Measurements from ENCODE around the gene JAZF1.

JAZF1 gene

GRCh38 chr7:28132959-28133870 is 47.4 kb downstream of the JAZF1 start:
- no peak for DNase-seq

DNA sequence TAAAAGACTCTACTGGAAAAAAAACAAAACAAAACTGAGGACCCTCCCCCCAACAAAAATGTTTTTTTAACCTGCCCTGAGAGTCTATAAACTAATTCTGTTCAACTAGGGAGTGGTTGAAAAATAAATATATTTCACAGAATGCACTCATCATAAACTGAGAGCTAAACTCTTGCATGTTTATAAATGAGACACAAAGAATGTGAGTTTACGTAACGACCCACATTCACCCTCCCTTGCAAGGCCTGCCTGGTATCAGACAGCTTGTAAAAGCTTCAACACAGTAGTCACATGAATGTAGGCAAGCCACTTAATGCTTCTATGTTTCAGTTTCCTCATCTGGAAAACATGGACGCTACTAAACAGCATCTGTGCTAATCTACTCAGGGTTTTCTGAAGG is 50.3 kb downstream of the JAZF1 start:
- no peak for DNase-seq

DNA sequence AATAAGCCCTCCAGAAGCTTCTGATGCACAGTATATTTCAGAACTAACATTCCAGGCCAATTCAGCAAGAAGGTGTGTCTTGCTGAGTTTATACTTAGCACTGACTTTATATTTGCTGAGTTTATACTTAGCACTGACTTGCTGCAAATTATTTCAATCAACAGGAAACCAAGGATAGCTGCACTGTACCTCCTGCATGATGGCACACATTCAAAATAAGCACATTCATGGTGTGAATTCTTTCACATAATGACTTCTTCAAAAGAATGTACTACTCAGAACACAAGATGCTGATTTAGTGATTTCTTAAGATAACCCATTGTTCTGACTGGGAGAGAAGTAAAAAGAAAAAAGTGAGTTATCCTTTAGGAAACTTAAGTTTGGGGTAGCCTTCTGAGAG is 52.0 kb downstream of the JAZF1 start:
- no peak for DNase-seq

GRCh38 chr7:28126410-28127041 is 54.1 kb downstream of the JAZF1 start:
- DNase-seq = no peak

- no peak for DNase-seq
These were observed 54.9 kb downstream of the JAZF1 start for GRCh38 chr7:28125431-28126409.

DNA sequence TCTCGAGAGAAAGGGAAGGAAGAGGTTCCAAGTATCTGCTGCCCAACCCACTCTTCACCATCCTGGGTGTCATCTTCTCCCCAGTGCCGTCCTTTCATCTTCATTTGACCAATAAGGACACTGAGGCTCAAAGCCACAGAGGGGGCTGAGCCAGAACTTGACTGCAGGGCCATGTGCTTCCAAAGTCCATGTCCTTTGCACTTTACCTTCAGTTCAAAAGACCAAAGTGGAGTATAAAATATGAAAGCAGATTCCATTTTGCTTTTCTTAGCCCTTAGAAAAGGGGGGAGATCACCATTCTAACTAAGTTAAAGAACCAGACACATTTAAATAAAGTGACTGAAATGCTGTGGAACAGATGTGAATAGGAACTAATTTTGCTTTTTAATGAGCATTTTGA is 56.2 kb downstream of the JAZF1 start:
- no peak for DNase-seq

- no peak for DNase-seq
These were observed 56.8 kb downstream of the JAZF1 start for GRCh38 chr7:28123752-28124151.

DNA sequence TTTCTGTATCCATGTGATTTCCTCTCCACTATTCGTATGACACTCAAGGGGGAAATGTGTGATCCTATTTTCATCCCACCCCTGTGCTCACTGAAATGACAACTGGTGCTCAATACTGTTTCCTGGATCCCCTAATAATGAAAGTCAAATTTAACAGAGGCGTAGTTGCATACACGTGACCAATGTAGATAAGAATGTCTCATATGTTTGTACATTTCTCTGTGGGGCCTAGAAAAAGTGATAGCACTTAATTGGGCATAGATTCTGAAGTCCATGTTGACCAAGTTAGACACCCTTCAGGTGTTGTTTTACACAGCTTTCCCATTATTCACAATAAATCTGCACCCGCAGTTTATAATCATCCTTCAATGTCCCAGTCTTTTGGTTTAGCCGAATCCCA is 59.1 kb downstream of the JAZF1 start:
- DNase-seq = no peak

DNA sequence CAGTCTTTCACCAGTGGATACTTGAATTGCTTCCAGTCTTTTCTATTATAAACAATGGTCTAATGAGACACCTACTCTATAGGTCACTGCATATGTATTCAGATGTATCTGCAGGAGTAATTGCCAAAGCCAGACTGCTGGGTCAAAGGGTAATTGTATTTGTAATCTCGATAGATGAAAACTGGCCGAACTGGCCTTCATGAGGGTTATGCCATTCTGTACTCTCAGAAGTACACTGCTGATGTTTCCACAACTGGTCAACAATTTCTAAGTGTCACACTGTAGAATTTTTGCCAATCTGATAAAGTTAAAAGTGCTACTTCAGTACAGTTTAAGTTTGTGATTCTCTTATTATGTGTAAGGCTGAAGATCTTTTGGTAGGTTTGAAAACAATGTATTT is 64.6 kb downstream of the JAZF1 start:
- no peak for DNase-seq

- no peak for DNase-seq
These were observed 65.3 kb downstream of the JAZF1 start for GRCh38 chr7:28115261-28115660.

- no peak for DNase-seq
These were observed 66.5 kb downstream of the JAZF1 start for GRCh38 chr7:28114056-28114455.

GRCh38 chr7:28112883-28113540 is 67.6 kb downstream of the JAZF1 start:
- DNase-seq = no peak

GRCh38 chr7:28112467-28112866 is 68.1 kb downstream of the JAZF1 start:
- DNase-seq = no peak

- no peak for DNase-seq
These were observed 68.6 kb downstream of the JAZF1 start for GRCh38 chr7:28112012-28112411.

GRCh38 chr7:28110427-28111012 is 70.1 kb downstream of the JAZF1 start:
- DNase-seq = no peak

GRCh38 chr7:28108747-28109146 is 71.8 kb downstream of the JAZF1 start:
- DNase-seq = no peak

- no peak for DNase-seq
These were observed 72.6 kb downstream of the JAZF1 start for GRCh38 chr7:28107960-28108359.

DNA sequence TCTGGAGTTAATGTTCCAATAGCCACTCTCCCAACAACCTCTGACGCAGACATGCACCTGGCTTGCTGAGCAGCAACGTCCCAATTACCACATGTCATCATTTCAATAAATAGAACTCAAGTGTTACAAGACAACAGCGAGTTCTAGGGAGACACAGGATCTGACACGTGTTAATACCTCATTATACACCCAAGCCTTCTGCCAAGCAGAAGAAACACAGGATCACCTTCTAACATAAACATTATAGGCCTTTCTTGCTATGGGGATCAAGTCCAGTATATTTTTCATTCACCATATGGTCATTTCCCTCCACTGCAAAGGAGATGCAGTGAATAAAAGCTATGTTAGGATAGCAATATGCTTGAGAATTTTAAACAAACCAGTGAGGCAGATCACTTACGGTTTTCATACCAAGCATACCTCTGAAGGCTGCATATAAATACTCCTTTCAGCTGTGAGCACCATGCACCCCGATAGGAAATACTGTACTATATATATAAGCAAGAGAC is 74.2 kb downstream of the JAZF1 start:
- no peak for DNase-seq

DNA sequence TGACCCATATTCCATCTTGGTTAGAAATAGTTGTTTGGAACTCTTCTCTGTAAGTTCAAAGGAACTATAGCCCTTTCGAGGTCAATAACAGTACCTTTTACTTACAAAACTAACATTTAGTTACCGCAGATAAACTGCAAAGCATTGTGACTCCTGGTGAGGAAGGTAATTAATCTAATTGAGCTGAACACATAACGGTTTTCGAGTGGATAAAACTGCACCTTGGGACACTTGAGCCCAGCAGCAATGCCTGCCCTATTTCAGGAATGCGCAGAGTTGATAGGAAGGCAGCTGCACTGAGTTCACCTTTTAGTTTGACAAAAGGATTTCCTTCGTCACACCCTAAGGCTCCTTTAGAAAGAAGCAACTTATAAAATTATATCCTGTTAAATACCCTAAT is 75.4 kb downstream of the JAZF1 start:
- no peak for DNase-seq

DNA sequence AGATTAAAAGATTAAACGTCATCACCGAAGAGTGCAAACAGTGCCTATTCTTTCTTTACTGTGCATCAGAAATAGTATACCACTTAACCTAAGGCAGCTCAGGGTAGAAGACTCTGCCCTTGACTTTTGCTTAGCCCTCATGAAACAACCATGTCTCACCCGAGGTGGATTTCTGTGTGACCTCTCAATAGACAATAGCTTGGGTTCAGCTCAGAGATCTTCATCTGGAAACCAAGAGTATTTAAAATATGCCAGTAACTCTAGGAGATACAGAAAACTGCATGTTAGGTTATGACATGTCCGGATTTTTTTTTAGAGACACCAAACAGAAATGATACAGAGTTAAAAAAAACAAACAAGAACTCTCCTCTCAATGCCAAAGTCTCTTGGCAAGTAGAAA is 75.8 kb downstream of the JAZF1 start:
- no peak for DNase-seq

DNA sequence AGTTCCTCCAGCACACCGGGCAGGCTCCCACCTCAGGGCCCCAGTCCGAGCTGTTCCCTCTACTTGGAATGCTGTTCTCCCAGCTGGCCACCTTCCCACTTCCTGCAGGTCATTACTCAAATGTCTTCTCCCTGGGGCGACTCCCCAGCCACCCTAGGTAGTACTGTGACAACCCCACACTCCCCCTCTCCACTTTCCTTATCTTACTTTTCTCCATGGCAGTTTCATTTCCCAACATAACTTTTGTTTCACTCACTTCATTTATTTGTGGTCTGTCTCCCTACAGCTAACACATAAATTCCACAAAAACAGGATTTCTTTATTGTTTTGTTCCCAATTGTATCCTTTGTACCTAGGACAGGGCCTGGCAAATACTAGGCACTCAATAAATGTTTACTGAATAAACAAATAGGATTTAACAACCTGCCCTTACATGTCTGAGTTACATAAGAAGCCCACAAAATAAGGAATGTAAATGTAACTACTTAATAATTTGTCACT is 76.5 kb downstream of the JAZF1 start:
- DNase-seq = no peak

- no peak for DNase-seq
These were observed 77.8 kb downstream of the JAZF1 start for GRCh38 chr7:28102797-28103196.
